GM23338 (cell line): ENCODE measurements around the gene PABPC1L.

Experiments used
- EZH2 ChIP-seq: fragments of 200-600 bp; sonication (generic); IDR thresholded peaks from one replicate; pipeline ENCODE4 v1.8.0; 2017; ENCODE audit warnings: antibody characterized with exemption, mild to moderate bottlenecking, low read depth; ENCODE audit not compliant: unreplicated experiment
- REST ChIP-seq: IDR thresholded peaks from one replicate; pipeline ENCODE4 v1.6.1; 2018; ENCODE audit warnings: antibody characterized with exemption; ENCODE audit not compliant: unreplicated experiment
- TF ChIP-seq, protein P1 (sequence below), 2 experiments: fragments of 200-600 bp in 1 of 2; sonication (generic) in 1 of 2; conservative IDR thresholded peaks; 2 replicates each; pipeline versions ENCODE4 v1.5.1 to v1.6.1; 2016 to 2017; ENCODE audit warnings: antibody characterized with exemption in 2 of 2, low read depth in 2 of 2, mild to moderate bottlenecking in 2 of 2, moderate library complexity in 1 of 2

- TF ChIP-seq EZH2, result no peak
- TF ChIP-seq, protein P1, sequence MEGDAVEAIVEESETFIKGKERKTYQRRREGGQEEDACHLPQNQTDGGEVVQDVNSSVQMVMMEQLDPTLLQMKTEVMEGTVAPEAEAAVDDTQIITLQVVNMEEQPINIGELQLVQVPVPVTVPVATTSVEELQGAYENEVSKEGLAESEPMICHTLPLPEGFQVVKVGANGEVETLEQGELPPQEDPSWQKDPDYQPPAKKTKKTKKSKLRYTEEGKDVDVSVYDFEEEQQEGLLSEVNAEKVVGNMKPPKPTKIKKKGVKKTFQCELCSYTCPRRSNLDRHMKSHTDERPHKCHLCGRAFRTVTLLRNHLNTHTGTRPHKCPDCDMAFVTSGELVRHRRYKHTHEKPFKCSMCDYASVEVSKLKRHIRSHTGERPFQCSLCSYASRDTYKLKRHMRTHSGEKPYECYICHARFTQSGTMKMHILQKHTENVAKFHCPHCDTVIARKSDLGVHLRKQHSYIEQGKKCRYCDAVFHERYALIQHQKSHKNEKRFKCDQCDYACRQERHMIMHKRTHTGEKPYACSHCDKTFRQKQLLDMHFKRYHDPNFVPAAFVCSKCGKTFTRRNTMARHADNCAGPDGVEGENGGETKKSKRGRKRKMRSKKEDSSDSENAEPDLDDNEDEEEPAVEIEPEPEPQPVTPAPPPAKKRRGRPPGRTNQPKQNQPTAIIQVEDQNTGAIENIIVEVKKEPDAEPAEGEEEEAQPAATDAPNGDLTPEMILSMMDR (conservative IDR thresholded peaks at IDR 0.05; ENCODE audit: low read depth in 2 of 2), result no peak
- TF ChIP-seq REST, result no peak
Observed at GRCh38 chr20:44973053-44973452, 63.2 kb downstream of the PABPC1L start.
